NCI-H128 (cell line): ENCODE measurements around the gene ERF.

ENCODE experiments used
- DNase-seq: peaks from one replicate; lab custom pipeline; 2025; ENCODE audit not compliant: unreplicated experiment; lab: John Stamatoyannopoulos, UW

ERF gene

GRCh38 chr19:42217520-42218437 is 37.1 kb downstream of the ERF start, which contains the start of gene DEDD2:
Gene DEDD2, minus strand, starts transcription at chr19:42217677. Its CDS starts 670 bp downstream, at chr19:42217007.
- peak; percentile 96 for DNase-seq

GRCh38 chr19:42216653-42217519 is 38.0 kb downstream of the ERF start:
- DNase-seq: peak; percentile 13

- DNase-seq: no peak
Measured at GRCh38 chr19:42214810-42215485, 40.0 kb downstream of the ERF start.

- no peak for DNase-seq
Measured at GRCh38 chr19:42212886-42213285, 42.0 kb downstream of the ERF start.

GRCh38 chr19:42208612-42209011 is 46.3 kb downstream of the ERF start:
- DNase-seq: no peak

- no peak for DNase-seq
Measured at GRCh38 chr19:42207767-42208271, 47.1 kb downstream of the ERF start.

GRCh38 chr19:42206871-42207755 is 47.8 kb downstream of the ERF start:
- DNase-seq: no peak

- DNase-seq: no peak
Measured at GRCh38 chr19:42204664-42205063, 50.3 kb downstream of the ERF start.

- DNase-seq: no peak
Measured at GRCh38 chr19:42203700-42204099, 51.2 kb downstream of the ERF start.

GRCh38 chr19:42202290-42202880 is 52.5 kb downstream of the ERF start:
- no peak for DNase-seq

- DNase-seq: no peak
Measured at GRCh38 chr19:42201489-42202289, 53.2 kb downstream of the ERF start.

- DNase-seq: no peak
Measured at GRCh38 chr19:42200116-42200715, 54.7 kb downstream of the ERF start.

GRCh38 chr19:42199440-42200115 is 55.4 kb downstream of the ERF start:
- DNase-seq: no peak

- DNase-seq: no peak
Measured at GRCh38 chr19:42198676-42199439, 56.1 kb downstream of the ERF start.
